MCF 10A (cell line): ENCODE data around the gene CHRNA3. TPM values are rescaled to one million over a fixed set of nuclear protein-coding genes. Genes with fewer than 3 reads are reported as not detected.

Experiments used
- BruUV-seq: library from RNA; stranded (reverse); fragments of 400-500 nt; replicated peaks from 2 replicates; lab custom pipeline; 2021; lab: Mats Ljungman, UMichigan
- CTCF ChIA-PET: fragments of 300-600 bp; sonication (Branson Sonifier 250); formaldehyde crosslinking; extraction: SDS; loops from one replicate; lab custom pipeline; 2021; ENCODE audit warnings: antibody characterized with exemption, inconsistent platforms; lab: Yijun Ruan, JAX
- POLR2A ChIA-PET: fragments of 300-600, 350-650 bp; sonication (Branson Sonifier 250); formaldehyde crosslinking; extraction: SDS; loops from one replicate; lab custom pipeline; 2020; ENCODE audit warnings: antibody characterized with exemption, inconsistent platforms; lab: Yijun Ruan, JAX
- DNase-seq: peaks from one replicate; pipeline ENCODE4 v3.0.0-alpha.2; 2018; ENCODE audit not compliant: unreplicated experiment
- H3K27ac Mint-ChIP-seq: one replicate; pipeline ENCODE4 v1.8.0; 2022; ENCODE audit warnings: mild to moderate bottlenecking, low read depth, mixed read lengths; ENCODE audit not compliant: unreplicated experiment
- H3K27me3 Mint-ChIP-seq: one replicate; pipeline ENCODE4 v1.8.0; 2022; ENCODE audit warnings: mixed read lengths; ENCODE audit not compliant: insufficient read depth, unreplicated experiment
- H3K36me3 Mint-ChIP-seq: one replicate; pipeline ENCODE4 v1.8.0; 2022; ENCODE audit warnings: mild to moderate bottlenecking, moderate library complexity, mixed read lengths; ENCODE audit not compliant: insufficient read depth, unreplicated experiment
- H3K4me1 Mint-ChIP-seq: one replicate; pipeline ENCODE4 v1.8.0; 2022; ENCODE audit warnings: mixed read lengths; ENCODE audit not compliant: insufficient read depth, unreplicated experiment
- H3K4me3 Mint-ChIP-seq: one replicate; pipeline ENCODE4 v1.8.0; 2022; ENCODE audit warnings: mild to moderate bottlenecking, moderate library complexity, mixed read lengths; ENCODE audit not compliant: unreplicated experiment
- H3K9me3 Mint-ChIP-seq: one replicate; pipeline ENCODE4 v1.8.0; 2022; ENCODE audit warnings: mixed read lengths; ENCODE audit not compliant: unreplicated experiment
- CTCF ChIP-seq: fragments of 200-600 bp; IDR thresholded peaks from one replicate; pipeline ENCODE4 v1.8.0; 2022; ENCODE audit warnings: antibody characterized with exemption, mild to moderate bottlenecking; ENCODE audit not compliant: unreplicated experiment
- intact Hi-C: fragments of 100-400 bp; cut with micrococcal nuclease; formaldehyde crosslinking; loops from 2 replicates; pipeline ENCODE4 v1.14.1; 2022
- total RNA-seq: library from RNA; stranded (reverse); gene quantifications from 2 replicates; pipeline ENCODE4 v1.2.3, GENCODE V29; 2022

The CHRNA3 gene
- total RNA-seq, 1 experiment from 2014 or later, result not detected

- Mint-ChIP-seq H3K9me3 (peaks cover 17% of the 10 kb centered on the region), H3K27ac (no peak overlapping the region), H3K36me3 (no peaks in the 10 kb centered on the region), H3K4me1 (no peaks in the 10 kb centered on the region), H3K4me3 (no peak overlapping the region), H3K27me3 (peaks cover 3% of the 10 kb centered on the region)
- BruUV-seq, result no TSS peak
- ChIA-PET POLR2A (no interaction called here), CTCF (interaction anchor here (0.6 to 8.7 kb wide), 2 partner anchors 10 to 74 kb away, joined by 3 to 88 read pairs; no protein-coding TSS in a partner anchor)
- intact Hi-C loops, result loop anchor here (5.0 kb wide), 1 partner anchor 118 kb away; no protein-coding TSS in a partner anchor
- no peak for TF ChIP-seq CTCF
- DNase-seq, result no peak
Measured at GRCh38 chr15:78634210-78635145, 13.7 kb upstream of the CHRNA3 start.

- intact Hi-C loops, result no loop called here
- POLR2A ChIA-PET, result interaction anchor here (0.7 kb wide), 1 partner anchor 62 kb away, joined by 3 read pairs; no protein-coding TSS in a partner anchor
- H3K9me3 Mint-ChIP-seq, result peaks cover 17% of the 10 kb centered on the region
- H3K4me3 Mint-ChIP-seq, result no peak overlapping the region
- CTCF ChIA-PET, result interaction anchor here (8.7 kb wide), 1 partner anchor 75 kb away, joined by 88 read pairs; no protein-coding TSS in a partner anchor
- H3K27me3 Mint-ChIP-seq, result peaks cover 15% of the 10 kb centered on the region
- DNase-seq, result no peak
- TF ChIP-seq CTCF, result no peak
- BruUV-seq, result no TSS peak
- no peak overlapping the region for H3K27ac Mint-ChIP-seq
- no peaks in the 10 kb centered on the region for H3K4me1 Mint-ChIP-seq
- peaks cover 4% of the 10 kb centered on the region for H3K36me3 Mint-ChIP-seq
Measured at GRCh38 chr15:78633348-78633747, 12.6 kb upstream of the CHRNA3 start.

GRCh38 chr15:78630886-78631633 is 10.3 kb upstream of the CHRNA3 start:
- ChIA-PET CTCF (interaction anchor here (0.6 to 1.2 kb wide), 4 partner anchors 8 to 43 kb away, joined by 3 to 7 read pairs (median 4); no protein-coding TSS in a partner anchor), POLR2A (no interaction called here)
- DNase-seq, result no peak
- Mint-ChIP-seq H3K36me3 (peaks cover 4% of the 10 kb centered on the region), H3K4me3 (no peak overlapping the region), H3K27me3 (peaks cover 19% of the 10 kb centered on the region), H3K9me3 (peaks cover 17% of the 10 kb centered on the region), H3K4me1 (no peaks in the 10 kb centered on the region), H3K27ac (no peak overlapping the region)
- no TSS peak for BruUV-seq
- TF ChIP-seq CTCF, result no peak
- intact Hi-C loops, result no loop called here

- CTCF ChIA-PET, result interaction anchor here (1.0 kb wide), 1 partner anchor 10 kb away, joined by 3 read pairs; no protein-coding TSS in a partner anchor
- Mint-ChIP-seq H3K36me3 (peaks cover 4% of the 10 kb centered on the region), H3K9me3 (peaks cover 17% of the 10 kb centered on the region), H3K4me3 (no peak overlapping the region), H3K27me3 (peaks cover 19% of the 10 kb centered on the region), H3K27ac (no peak overlapping the region), H3K4me1 (no peaks in the 10 kb centered on the region)
- no peak for DNase-seq
- POLR2A ChIA-PET, result no interaction called here
- no TSS peak for BruUV-seq
- intact Hi-C loops, result no loop called here
- TF ChIP-seq CTCF, result no peak
Measured at GRCh38 chr15:78629716-78630065, 8.9 kb upstream of the CHRNA3 start.
